Measurements from ENCODE around the gene ABCG8. TPM values are rescaled to one million over a fixed set of nuclear protein-coding genes. Genes with fewer than 3 reads are reported as not detected.

ABCG8 gene
- total RNA-seq, 3 donors from 2014 or later (not counting 1 experiment from before 2014, with no cell fraction given), result not detected

GRCh38 chr2:43837033-43837432 is 1.7 kb upstream of the ABCG8 start:
- DNase-seq, result no peak
- Histone ChIP-seq H3K27me3 (ENCODE audit: control insufficient read depth, insufficient read depth, low read length) (no peaks in the 10 kb centered on the region), H3K4me1 (ENCODE audit: control insufficient read depth, insufficient read depth, low read length) (no peaks in the 10 kb centered on the region), H3K9me3 (ENCODE audit: control insufficient read depth, insufficient read depth, low read length) (no peaks in the 10 kb centered on the region), H3K36me3 (ENCODE audit: control insufficient read depth, insufficient read depth, low read length) (no peaks in the 10 kb centered on the region), H3K27ac (ENCODE audit: low read length) (no peak overlapping the region), H3K4me3 (ENCODE audit: low read length) (no peak overlapping the region)
- Mint-ChIP-seq H3K4me3 (no peak overlapping the region), H3K4me1 (no peaks in the 10 kb centered on the region), H3K36me3 (no peaks in the 10 kb centered on the region), H3K9me3 (no peaks in the 10 kb centered on the region), H3K27me3 (ENCODE audit: low read depth in 2 of 2) (peaks cover 5 to 7% of the 10 kb centered on the region in 2 donors), H3K27ac (no peak overlapping the region)
- whole genome bisulfite sequencing (ENCODE audit: insufficient coverage), result 76% methylated on average over 3 of the region's 4 CpGs
- no peak for TF ChIP-seq CTCF (IDR thresholded peaks at IDR 0.05)
- ATAC-seq, result no peak
- intact Hi-C loops (cut with micrococcal nuclease), result no loop called here

GRCh38 chr2:43837831-43838559 is 776 bp upstream of the ABCG8 start:
- H3K4me1 Mint-ChIP-seq, result no peaks in the 10 kb centered on the region
- no peak overlapping the region for H3K4me3 ChIP-seq (ENCODE audit: low read length)

GRCh38 chr2:43839776-43840564 is 1.2 kb downstream of the ABCG8 start:
- no peaks in the 10 kb centered on the region for H3K4me1 Mint-ChIP-seq
- H3K4me3 Mint-ChIP-seq, result no peak overlapping the region
- no peak overlapping the region for H3K27ac Mint-ChIP-seq
- Histone ChIP-seq H3K27ac (ENCODE audit: low read length) (no peak overlapping the region), H3K36me3 (ENCODE audit: control insufficient read depth, insufficient read depth, low read length) (no peaks in the 10 kb centered on the region), H3K9me3 (ENCODE audit: control insufficient read depth, insufficient read depth, low read length) (no peaks in the 10 kb centered on the region), H3K4me3 (ENCODE audit: low read length) (no peak overlapping the region), H3K27me3 (ENCODE audit: control insufficient read depth, insufficient read depth, low read length) (peaks cover 2% of the 10 kb centered on the region), H3K4me1 (ENCODE audit: control insufficient read depth, insufficient read depth, low read length) (no peaks in the 10 kb centered on the region)
- TF ChIP-seq CTCF (IDR thresholded peaks at IDR 0.05), result no peak
- intact Hi-C loops (cut with micrococcal nuclease), result no loop called here
- DNase-seq (no peak), ATAC-seq (no peak)
- H3K36me3 Mint-ChIP-seq, result no peaks in the 10 kb centered on the region
- WGBS (ENCODE audit: insufficient coverage), result 82% methylated on average over 11 of the region's 14 CpGs
- H3K27me3 Mint-ChIP-seq (ENCODE audit: low read depth in 2 of 2), result peaks cover 5 to 7% of the 10 kb centered on the region in 2 donors
- no peaks in the 10 kb centered on the region for H3K9me3 Mint-ChIP-seq

More at GRCh38 chr2:43837831-43838559, 776 bp upstream of the ABCG8 start:
- H3K4me1 ChIP-seq (ENCODE audit: control insufficient read depth, insufficient read depth, low read length), result no peaks in the 10 kb centered on the region
- H3K27ac Mint-ChIP-seq, result no peak overlapping the region
- no peaks in the 10 kb centered on the region for H3K36me3 ChIP-seq (ENCODE audit: control insufficient read depth, insufficient read depth, low read length)
- no peak for ATAC-seq
- no peaks in the 10 kb centered on the region for H3K36me3 Mint-ChIP-seq
- no peaks in the 10 kb centered on the region for H3K9me3 ChIP-seq (ENCODE audit: control insufficient read depth, insufficient read depth, low read length)
- no peak overlapping the region for H3K27ac ChIP-seq (ENCODE audit: low read length)
- no peak for DNase-seq
- 94% methylated on average over 21 of the region's 21 CpGs for WGBS (ENCODE audit: insufficient coverage)
- H3K27me3 Mint-ChIP-seq (ENCODE audit: low read depth in 2 of 2), result peaks cover 5 to 7% of the 10 kb centered on the region in 2 donors
- H3K27me3 ChIP-seq (ENCODE audit: control insufficient read depth, insufficient read depth, low read length), result no peaks in the 10 kb centered on the region
- no peaks in the 10 kb centered on the region for H3K9me3 Mint-ChIP-seq
- intact Hi-C loops (cut with micrococcal nuclease), result no loop called here
- no peak for TF ChIP-seq CTCF (IDR thresholded peaks at IDR 0.05)
- no peak overlapping the region for H3K4me3 Mint-ChIP-seq
